Posterior cingulate gyrus (tissue), 11 donors: ENCODE measurements around the gene PPA2.
"Not testable (repeated sequence)": the region's sequence is repeated elsewhere in the genome, so short reads cannot be mapped to it uniquely, and the experiment has no call there.

Experiments used
- DNase-seq, 10 donors: peaks; one replicate each; pipeline versions ENCODE4 v3.0.0 to v3.0.0-alpha.2; 2020 to 2021; ENCODE audit warnings: mixed read lengths in 3 of 10
- intact Hi-C: fragments of 100-400 bp; cut with DNase I; formaldehyde crosslinking; loops from one replicate; pipeline ENCODE4 v1.15.1; 2023

Gene PPA2

GRCh38 chr4:105461621-105462382 lies 12.1 kb downstream of the PPA2 start:
- intact Hi-C loops, result no loop called here
- no peak for DNase-seq

GRCh38 chr4:105461221-105461620 lies 12.6 kb downstream of the PPA2 start:
- intact Hi-C loops, result no loop called here
- DNase-seq, result no peak

- intact Hi-C loops, result no loop called here
- DNase-seq, result no peak
Measured at GRCh38 chr4:105460306-105460705, 13.6 kb downstream of the PPA2 start.

GRCh38 chr4:105458541-105458940 lies 15.3 kb downstream of the PPA2 start:
- intact Hi-C loops, result not testable (repeated sequence)
- peak in 2 of 10 donors; percentile 51 to 74 for DNase-seq

GRCh38 chr4:105458001-105458400 lies 15.9 kb downstream of the PPA2 start:
- intact Hi-C loops, result no loop called here

GRCh38 chr4:105455998-105456397 lies 17.9 kb downstream of the PPA2 start:
- no peak for DNase-seq
- intact Hi-C loops, result no loop called here

More at GRCh38 chr4:105458001-105458400, 15.9 kb downstream of the PPA2 start:
- no peak for DNase-seq

- intact Hi-C loops, result no loop called here
- DNase-seq, result no peak
Measured at GRCh38 chr4:105455182-105455581, 18.7 kb downstream of the PPA2 start.

GRCh38 chr4:105453550-105454205 lies 20.2 kb downstream of the PPA2 start:
- DNase-seq, result no peak
- intact Hi-C loops, result no loop called here

- no peak for DNase-seq
- intact Hi-C loops, result no loop called here
Measured at GRCh38 chr4:105451346-105451745, 22.5 kb downstream of the PPA2 start.

- DNase-seq, result no peak
- intact Hi-C loops, result no loop called here
Measured at GRCh38 chr4:105440890-105441289, 33.0 kb downstream of the PPA2 start.

GRCh38 chr4:105437637-105438036 lies 36.2 kb downstream of the PPA2 start:
- no peak for DNase-seq
- intact Hi-C loops, result no loop called here

- no peak for DNase-seq
- intact Hi-C loops, result no loop called here
Measured at GRCh38 chr4:105436414-105436813, 37.4 kb downstream of the PPA2 start.

GRCh38 chr4:105434940-105435339 lies 38.9 kb downstream of the PPA2 start:
- no peak for DNase-seq
- intact Hi-C loops, result no loop called here

GRCh38 chr4:105433421-105433820 lies 40.4 kb downstream of the PPA2 start:
- intact Hi-C loops, result no loop called here
- DNase-seq, result no peak

- DNase-seq, result peak in 3 of 10 donors; percentile 25 to 71 (median 61)
- intact Hi-C loops, result no loop called here
Measured at GRCh38 chr4:105432438-105432837, 41.4 kb downstream of the PPA2 start.

- no peak for DNase-seq
- intact Hi-C loops, result no loop called here
Measured at GRCh38 chr4:105430811-105431210, 43.1 kb downstream of the PPA2 start.

GRCh38 chr4:105426187-105426897 lies 47.5 kb downstream of the PPA2 start:
- DNase-seq, result peak in 1 of 10 donors; percentile 52
- intact Hi-C loops, result no loop called here

GRCh38 chr4:105422207-105422920 lies 51.5 kb downstream of the PPA2 start:
- intact Hi-C loops, result no loop called here
- no peak for DNase-seq

- no peak for DNase-seq
- intact Hi-C loops, result no loop called here
Measured at GRCh38 chr4:105417624-105418023, 56.2 kb downstream of the PPA2 start.

GRCh38 chr4:105415281-105415744 lies 58.5 kb downstream of the PPA2 start:
- peak in 1 of 10 donors; percentile 67 for DNase-seq
- intact Hi-C loops, result no loop called here

- intact Hi-C loops, result no loop called here
- peak in 2 of 10 donors; percentile 56 to 74 for DNase-seq
Measured at GRCh38 chr4:105414316-105414715, 59.5 kb downstream of the PPA2 start.
